Omental fat pad (tissue), 4 donors: ENCODE data around the gene UPK2. TPM values are rescaled to one million over a fixed set of nuclear protein-coding genes. Genes with fewer than 3 reads are reported as not detected.
A peak's percentile ranks its signal among the peaks of the same experiment; 100 is the strongest.

Experiments used
- ATAC-seq: fragments of 150-250 bp; one replicate; pipeline ENCODE4 v1.9.1; 2016; ENCODE audit warnings: mild to moderate bottlenecking, moderate library complexity; ENCODE audit not compliant: low FRiP score
- DNase-seq: peaks from one replicate; pipeline ENCODE4 v3.0.0-alpha.2; 2019; ENCODE audit warnings: low spot score
- total RNA-seq, 4 donors: library from RNA; depleted of rRNA; stranded (reverse); fragments of >200 nt; gene quantifications; one replicate each; pipeline ENCODE4 v1.1.0, GENCODE V29; 2016
- TF ChIP-seq, protein P1 (sequence below), 3 donors: fragments of 450-650 bp; IDR thresholded peaks; one replicate each; pipeline ENCODE4 v1.5.1; 2016 to 2017; ENCODE audit warnings: antibody characterized with exemption in 3 of 3, mild to moderate bottlenecking in 3 of 3, moderate library complexity in 2 of 3

The UPK2 gene
- not detected for total RNA-seq

DNA sequence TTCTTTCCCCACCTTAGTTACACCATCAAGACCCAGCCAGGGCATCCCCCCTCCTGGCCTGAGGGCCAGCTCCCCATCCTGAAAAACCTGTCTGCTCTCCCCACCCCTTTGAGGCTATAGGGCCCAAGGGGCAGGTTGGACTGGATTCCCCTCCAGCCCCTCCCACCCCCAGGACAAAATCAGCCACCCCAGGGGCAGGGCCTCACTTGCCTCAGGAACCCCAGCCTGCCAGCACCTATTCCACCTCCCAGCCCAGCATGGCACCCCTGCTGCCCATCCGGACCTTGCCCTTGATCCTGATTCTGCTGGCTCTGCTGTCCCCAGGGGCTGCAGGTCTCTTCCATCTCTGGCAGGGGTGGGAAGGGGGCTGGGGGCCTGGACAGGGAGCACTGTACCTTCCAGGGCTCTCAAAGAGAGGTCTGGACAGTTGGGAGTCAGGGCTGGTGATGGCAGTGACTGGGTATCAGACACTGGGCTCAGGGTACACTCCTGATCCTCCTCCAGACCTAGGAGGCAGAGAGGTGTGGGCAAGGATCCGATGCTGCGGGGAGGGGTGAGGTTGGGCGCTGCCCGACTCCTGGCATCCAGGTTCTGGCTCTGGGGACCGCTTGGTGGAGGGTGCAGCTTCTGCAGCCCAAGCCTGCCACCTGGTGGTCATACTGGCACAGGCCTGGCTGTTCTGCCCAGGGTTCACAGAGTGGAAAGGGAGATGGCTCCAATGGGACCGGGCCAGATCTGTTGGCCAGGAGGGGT is at the start of gene UPK2:
Gene UPK2, plus strand, starts transcription at position 205 of the 753 bp plus-strand sequence. Its CDS starts 53 bp downstream, at position 258.
- TF ChIP-seq, protein P1, sequence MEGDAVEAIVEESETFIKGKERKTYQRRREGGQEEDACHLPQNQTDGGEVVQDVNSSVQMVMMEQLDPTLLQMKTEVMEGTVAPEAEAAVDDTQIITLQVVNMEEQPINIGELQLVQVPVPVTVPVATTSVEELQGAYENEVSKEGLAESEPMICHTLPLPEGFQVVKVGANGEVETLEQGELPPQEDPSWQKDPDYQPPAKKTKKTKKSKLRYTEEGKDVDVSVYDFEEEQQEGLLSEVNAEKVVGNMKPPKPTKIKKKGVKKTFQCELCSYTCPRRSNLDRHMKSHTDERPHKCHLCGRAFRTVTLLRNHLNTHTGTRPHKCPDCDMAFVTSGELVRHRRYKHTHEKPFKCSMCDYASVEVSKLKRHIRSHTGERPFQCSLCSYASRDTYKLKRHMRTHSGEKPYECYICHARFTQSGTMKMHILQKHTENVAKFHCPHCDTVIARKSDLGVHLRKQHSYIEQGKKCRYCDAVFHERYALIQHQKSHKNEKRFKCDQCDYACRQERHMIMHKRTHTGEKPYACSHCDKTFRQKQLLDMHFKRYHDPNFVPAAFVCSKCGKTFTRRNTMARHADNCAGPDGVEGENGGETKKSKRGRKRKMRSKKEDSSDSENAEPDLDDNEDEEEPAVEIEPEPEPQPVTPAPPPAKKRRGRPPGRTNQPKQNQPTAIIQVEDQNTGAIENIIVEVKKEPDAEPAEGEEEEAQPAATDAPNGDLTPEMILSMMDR (IDR thresholded peaks at IDR 0.05): peak in 2 of 3 donors; percentile 76 to 84

DNA sequence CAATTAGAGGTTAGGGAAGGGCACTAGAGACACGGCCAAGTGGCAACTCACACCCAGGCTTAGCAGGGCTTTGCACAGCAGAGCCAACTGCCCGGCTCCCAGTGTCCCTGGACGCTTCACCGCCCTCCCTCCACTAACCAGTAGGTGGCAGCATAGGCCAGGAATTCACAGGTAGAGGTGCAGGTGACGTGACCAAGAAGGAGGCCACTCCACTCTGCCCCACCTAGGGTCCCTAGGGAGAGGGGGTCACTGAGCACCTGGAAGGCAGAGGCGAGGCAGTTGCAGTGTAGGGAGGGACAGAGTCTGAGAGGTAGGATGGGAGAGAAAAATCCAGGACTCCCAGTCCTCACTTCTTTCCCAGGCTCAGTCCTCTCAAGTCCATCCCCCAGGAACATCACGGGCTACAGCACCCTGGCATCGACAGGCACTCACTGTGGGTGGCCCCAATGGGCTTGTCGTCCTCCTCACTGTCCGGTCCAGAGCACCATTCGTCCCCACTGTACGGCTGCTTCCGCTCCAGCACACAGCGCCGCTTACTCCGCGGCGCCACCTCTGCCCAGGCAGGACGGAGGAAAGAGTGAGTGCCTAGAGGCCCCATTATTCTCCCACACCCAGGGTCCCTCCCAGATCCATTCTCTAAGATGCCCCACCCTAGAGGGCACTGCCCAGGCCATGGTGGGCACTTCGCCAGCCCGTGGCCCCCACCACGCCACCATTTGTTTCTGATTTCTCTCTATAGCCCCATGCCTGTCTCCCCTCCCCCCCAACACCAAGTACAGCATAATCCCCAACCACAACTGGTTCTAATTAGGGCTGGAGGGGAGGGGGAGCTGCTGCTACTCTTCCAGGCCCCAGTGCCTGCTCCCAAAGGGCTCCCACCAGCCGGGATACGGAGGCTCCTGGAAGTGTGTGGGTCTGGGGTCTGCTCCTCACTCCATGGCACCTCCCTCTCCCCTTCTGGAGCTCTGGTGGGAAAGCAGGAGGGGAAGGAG is 48.8 kb upstream of the UPK2 start:
- TF ChIP-seq, protein P1 (IDR thresholded peaks at IDR 0.05): peak in 2 of 3 donors; percentile 19 to 90
- ATAC-seq (peak; percentile 36), DNase-seq (peak; percentile 87)

More for the DNA sequence above, at the start of gene UPK2:
- DNase-seq (peak; percentile 86), ATAC-seq (peak; percentile 96)

DNA sequence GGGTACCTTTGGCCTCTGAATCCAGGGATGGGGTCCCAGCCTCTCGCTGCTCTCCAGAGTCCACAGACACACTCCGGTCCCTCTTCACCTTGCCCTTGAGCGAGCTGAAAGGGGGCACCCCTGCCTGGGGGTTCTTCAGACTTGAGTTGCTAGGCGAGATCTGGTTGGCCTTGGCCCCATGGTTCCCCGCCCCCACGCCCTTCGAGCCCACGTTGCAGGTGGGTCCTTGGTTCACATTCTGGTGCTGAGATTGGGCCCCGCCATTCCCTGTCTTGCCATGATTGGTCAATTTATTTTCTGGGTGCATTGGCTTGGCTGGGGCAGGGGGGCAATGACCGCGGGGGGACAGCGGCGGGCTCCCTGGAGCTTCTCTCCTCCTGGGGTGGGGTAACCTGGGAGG is 47.8 kb upstream of the UPK2 start:
- DNase-seq (no peak), ATAC-seq (no peak)
- TF ChIP-seq, protein P1 (IDR thresholded peaks at IDR 0.05): no peak

DNA sequence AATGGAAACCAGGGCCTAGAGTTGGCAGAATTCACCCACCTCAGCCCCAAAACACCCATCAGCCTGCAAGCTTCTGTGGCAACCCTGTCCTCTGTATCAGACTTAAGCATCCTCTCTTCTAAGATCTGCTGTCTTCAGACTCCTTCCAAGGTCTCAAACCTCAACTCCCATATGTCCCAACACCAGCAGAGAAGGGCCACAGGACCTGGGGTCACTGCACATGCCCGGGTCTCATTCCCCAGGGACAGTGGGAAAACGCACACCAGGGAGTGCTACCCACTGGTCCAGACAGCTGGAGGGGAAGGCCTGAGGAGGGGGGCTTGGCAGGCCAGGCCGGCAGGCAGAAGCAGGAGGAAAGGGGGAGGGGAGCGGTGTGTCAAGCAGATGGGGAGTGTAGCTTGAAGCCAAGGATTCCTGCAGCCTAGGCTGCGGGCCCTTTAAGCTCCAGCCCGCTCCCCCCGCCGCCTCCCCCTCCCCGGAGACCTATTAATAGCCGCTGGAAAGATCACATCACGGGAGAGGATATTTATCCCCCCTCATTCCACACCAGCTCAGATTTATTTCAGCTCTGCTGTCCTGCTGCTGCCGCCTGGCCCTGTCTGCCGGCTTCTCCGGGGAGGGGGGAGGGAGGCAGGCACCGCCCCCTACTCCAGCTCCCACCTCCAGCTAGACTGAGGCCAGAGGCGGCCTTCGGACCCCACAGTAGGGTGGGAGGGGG is 47.0 kb upstream of the UPK2 start:
- no peak for ATAC-seq
- TF ChIP-seq, protein P1 (IDR thresholded peaks at IDR 0.05): no peak
- no peak for DNase-seq

DNA sequence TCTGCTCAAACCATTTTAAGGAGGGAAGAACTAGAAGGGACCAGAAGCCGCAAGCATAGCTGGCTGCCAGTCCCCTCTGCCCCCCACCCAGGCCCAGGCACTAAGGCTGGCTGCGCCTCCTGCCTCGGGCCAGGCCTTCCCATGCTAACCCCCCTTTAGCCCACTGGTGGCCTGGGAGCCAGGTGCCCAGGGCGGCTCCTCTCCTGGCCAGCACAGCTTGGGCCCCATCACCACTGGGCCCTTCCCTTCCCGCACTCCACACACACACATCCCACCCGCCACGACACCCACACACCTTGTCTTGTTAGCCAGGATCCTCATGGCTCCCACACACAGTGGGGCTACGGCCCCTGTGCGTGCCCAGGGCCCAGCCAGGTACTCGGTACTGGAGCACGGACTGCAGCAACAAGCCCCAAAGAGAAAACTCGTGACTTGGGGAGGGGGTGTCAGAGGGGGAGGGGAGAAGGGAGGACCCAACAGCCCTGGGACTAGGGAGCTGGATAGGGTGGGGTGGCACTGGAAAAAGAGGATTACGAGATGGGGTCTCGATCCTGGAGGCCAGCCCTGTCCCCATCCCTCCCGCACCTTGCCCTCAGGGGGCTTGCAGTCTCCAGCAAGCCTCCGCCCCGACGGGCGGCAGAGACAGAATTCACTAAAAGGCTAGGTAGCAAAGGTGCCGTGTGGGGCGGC is 46.3 kb upstream of the UPK2 start:
- ATAC-seq: no peak
- TF ChIP-seq, protein P1 (IDR thresholded peaks at IDR 0.05): no peak

More for the DNA sequence above, 46.3 kb upstream of the UPK2 start:
- DNase-seq: no peak
